Jurkat, Clone E6-1 (cell line): ENCODE results near the gene PLEKHG4B.
"Not testable (repeated sequence)": the region's sequence is repeated elsewhere in the genome, so short reads cannot be mapped to it uniquely, and the experiment has no call there.

Experiments used
- DNase-seq: peaks from one replicate; pipeline ENCODE4 v3.0.0-alpha.2; 2011; ENCODE audit warnings: low read depth, low spot score
- H3K4me3 ChIP-seq: 2 replicates; pipeline ENCODE4 v1.5.1; 2011; ENCODE audit warnings: mild to moderate bottlenecking, low read length, control low read depth, moderate library complexity

Gene PLEKHG4B

DNA sequence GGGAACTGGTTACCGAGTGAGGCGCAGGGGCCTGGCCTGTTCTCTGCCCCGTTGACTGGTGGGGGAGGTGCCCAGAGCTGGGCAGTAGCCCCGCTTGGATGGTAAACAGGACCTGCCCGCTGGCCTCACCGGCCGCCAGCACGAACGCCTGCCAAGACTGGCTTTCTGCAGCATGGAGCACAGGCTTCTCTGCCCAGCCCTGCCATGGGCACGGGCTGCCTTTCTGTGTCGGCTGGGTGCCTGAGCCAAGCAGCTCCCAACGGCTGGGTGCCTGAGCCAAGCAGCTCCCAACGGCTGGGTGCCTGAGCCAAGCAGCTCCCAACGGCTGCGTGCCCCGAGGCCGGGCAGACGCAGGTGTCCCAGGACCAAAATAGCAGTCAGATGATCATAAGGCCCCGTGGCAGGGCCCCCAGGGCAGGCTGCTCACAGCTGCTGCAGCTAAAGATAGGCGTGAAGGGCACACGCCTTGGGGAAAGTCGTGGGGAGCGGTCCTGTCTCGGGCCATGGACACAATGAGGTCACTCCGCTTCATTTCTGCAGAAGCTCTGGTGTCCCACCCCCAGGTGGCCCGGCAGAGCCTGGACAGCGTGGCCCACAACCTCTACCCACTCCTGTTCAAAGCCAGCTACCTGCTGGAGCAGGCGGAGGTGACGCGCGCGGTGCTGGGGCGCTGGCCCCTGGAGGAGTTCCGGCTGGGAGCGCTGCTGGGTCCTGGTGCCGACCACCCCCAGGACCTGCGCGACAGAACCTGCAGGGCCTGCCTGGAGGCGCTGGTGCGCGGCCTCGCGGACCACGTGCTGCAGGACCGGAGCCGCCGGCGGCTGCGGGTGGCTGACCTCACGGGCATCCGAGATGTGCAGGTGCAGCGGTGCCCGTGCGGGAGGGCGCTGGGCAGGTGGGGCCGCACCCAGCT is 99.3 kb downstream of the PLEKHG4B start, which contains the start of gene LRRC14B:
Gene LRRC14B (plus strand): TSS at position 460 of the 913 bp plus-strand sequence. CDS start 44 bp downstream, at position 504.
- no peak within 1 kb of the TSS for H3K4me3 ChIP-seq
- DNase-seq = no peak

DNA sequence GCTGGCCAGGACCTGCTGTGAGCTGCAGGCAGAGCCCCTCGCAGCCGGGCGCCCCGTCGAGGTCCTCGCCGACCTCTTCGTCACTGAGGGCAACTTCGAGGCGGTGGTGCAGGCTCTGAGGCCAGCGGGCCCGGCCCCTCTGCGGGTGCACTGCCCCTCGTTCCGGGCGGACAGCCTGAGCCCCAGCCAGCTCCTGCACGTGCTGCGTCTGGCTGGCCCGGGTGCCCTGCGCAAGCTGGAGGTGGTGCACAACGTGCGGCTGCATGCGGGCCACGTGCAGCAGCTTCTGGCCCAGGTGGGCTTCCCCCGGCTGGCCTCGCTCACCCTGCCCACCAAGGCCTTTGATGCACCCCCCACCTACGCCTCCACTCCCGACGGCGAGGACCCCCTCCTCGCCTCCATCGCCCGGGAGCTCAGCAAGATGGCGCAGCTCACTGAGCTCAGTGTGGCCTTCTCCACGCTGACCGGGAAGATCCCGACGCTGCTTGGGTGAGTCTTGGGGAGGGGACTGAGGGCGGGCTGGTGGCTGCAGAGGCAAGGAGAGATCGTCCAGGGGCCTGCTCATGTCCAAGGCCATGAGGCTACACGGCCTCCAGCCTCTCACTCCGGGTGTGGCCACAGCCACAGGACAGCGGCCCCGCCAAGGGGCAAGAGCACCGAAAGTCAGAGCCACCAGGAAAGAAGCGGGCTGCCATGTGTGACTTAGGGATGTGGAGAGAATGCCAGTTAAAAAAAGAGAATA is 100.2 kb downstream of the PLEKHG4B start:
- no peak overlapping the region for H3K4me3 ChIP-seq

DNA sequence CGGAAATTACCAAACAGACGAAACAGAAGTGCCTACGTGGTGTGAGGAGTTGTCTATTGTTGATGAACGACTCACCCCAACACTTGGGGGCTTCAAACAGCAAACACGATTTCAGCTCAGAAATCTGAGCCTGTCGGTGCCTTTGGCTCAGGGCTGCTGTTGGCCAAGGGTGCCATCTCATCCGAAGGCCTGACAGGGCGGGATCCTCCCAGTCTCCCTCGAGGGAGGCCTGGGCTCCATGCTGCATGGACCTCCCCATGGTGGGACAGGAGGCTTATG is 100.7 kb downstream of the PLEKHG4B start:
- H3K4me3 ChIP-seq = no peak overlapping the region
- no peak for DNase-seq

More for the DNA sequence above, 100.2 kb downstream of the PLEKHG4B start:
- no peak for DNase-seq

DNA sequence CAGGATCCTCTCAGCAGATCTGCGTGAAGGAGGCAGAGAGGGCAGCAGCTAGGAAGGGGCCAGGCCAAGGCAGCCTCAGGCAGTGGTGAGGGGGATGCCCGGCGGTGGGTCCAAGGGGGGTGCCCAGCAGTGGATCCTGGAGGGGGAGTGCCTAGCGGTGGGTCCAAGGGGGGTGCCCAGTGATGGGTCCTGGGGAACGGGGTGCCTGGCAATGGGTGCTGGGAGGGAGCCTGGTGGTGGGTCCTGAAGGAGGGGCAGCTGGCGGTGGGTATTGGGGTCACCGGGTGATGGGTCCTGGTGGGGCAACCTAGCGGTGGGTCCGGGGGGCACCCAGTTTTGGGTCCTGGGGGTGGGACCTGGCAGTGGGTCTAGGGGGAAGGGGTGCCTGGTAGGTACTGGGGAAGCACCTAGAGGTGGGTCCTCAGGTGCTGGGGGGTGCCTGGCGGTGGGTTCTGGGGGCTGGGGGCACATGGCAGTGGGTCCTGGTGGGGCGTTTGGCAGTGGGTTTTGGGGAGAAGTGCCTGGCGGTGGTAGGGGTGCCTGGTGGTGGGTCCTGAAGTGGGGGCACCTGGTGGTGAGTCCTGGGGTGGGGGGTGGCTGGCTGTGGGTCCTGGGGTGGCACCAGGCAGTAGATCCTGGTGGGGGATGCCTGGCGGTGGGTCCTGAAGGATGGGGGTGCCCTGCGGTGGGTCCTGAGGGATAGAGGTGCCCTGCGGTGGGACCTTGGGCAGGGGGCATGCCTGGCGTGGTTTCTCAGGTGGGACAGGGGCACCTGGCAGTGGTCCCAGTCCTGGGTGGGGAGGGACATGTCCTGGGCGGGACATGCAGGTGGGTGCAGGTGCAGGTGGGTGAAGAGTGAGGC is 101.2 kb downstream of the PLEKHG4B start:
- no peak for DNase-seq
- no peak overlapping the region for H3K4me3 ChIP-seq

DNA sequence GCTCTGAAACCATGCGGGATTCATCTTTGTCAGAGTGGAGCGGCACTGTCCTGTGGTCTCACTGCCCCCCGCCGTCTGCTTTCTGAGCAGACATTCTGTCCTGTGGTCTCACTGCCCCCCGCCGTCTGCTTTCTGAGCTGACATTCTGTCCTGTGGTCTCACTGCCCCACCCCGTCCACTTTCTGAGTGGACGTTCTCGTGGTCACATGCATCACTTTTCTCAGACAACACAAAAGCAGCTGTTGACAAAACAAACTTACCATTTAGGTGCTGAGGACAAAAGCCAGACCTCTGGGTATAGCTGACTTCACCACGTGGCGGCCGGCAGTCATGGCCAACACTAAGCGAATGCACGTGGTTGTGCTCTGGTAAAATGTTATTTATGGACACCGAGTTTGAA is 102.1 kb downstream of the PLEKHG4B start:
- H3K4me3 ChIP-seq = no peak overlapping the region

DNA sequence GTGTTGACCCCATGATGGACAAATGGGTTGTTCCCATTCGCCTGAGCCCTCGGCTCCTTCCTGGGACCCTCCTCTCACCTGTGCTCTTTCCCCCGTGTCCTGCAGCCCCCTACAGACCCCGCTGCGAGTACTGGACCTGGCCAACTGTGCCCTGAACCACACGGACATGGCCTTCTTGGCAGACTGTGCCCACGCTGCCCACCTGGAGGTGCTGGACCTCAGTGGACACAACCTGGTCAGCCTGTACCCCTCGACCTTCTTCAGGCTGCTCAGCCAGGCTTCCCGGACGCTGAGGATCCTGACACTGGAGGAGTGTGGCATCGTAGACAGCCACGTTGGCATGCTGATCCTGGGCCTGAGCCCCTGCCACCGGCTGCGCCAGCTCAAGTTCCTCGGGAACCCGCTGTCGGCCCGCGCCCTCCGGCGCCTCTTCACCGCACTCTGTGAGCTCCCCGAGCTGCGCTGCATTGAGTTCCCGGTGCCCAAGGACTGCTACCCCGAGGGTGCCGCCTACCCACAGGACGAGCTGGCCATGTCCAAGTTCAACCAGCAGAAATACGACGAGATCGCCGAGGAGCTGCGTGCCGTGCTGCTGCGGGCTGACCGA is 102.7 kb downstream of the PLEKHG4B start:
- no peak overlapping the region for H3K4me3 ChIP-seq
- DNase-seq = no peak

More for the DNA sequence above, 102.1 kb downstream of the PLEKHG4B start:
- DNase-seq = no peak

DNA sequence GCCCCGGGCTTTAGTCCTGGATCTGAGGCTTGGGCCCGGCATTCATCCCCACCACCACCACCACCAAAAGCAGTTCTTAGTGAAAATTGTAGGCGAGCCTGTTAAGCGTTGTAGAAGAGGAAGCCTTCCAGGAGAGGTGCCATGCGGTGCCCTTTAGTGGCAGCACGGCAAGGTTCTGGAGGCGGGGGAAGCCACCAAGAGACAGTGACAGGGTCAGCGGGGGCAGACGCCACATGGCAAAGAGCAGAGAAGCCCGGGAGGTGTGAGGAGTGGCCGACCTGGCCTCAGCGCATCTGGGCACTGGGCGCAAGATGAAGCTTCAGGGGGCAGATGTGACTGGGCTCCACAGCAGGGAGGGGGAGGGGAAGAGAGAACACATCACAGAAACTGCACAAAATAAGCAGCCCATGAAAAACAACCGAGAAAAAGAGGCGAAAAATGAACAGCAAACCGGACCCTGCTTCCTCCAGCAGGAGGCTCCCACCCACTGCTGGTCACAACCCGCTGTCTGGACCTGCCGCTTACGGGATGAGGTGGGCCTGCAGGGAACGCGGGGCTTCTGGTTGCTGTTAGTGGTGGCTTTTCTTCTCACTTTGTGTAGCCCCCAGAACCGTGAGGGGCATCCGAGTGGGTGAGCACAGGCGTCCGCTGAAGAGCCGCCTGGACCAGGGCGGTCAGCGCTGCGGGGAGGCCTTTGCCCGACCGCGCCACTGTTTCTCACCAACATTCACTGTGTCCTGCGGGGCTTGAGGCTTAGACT is 103.6 kb downstream of the PLEKHG4B start:
- no peak overlapping the region for H3K4me3 ChIP-seq
- DNase-seq = no peak

DNA sequence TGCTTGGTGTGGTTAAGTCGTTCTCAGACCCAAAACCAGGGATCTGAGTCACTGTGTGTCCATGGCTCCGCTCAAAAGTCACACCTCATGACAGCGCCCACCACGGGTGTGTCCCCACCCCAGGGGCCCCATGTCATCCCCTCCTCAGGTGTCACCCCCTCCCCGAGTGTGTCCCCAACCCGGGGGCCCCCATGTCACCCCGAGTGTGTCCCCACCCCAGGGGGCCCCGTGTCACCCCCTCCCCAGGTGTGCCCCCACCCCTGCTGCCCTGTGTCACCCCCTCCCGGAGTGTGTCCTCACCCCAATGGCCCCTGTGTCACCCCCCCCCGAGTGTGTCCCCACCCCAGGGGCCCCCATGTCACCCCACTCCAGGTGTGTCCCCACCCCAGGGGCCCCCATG is 104.4 kb downstream of the PLEKHG4B start:
- DNase-seq = no peak
- H3K4me3 ChIP-seq = no peak overlapping the region

DNA sequence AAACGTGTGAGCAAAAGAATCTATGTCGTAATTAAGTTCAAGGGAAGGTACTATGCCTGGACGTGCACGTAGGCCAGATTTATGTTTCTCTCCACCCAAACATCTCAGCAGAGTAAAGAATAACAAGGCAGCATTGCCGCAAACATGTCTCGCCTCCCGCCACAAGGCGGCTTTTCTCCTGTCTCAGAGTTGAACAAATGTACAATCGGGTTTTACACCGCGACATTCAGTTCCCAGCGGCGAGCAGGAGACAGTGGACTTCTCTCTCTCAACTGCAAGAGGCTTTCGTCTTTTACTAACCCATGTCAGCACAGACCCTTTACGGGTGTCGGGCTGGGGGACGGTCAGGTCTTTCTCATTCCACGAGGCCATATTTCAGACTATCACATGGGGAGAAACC is 105.1 kb downstream of the PLEKHG4B start:
- not testable (repeated sequence) for DNase-seq

DNA sequence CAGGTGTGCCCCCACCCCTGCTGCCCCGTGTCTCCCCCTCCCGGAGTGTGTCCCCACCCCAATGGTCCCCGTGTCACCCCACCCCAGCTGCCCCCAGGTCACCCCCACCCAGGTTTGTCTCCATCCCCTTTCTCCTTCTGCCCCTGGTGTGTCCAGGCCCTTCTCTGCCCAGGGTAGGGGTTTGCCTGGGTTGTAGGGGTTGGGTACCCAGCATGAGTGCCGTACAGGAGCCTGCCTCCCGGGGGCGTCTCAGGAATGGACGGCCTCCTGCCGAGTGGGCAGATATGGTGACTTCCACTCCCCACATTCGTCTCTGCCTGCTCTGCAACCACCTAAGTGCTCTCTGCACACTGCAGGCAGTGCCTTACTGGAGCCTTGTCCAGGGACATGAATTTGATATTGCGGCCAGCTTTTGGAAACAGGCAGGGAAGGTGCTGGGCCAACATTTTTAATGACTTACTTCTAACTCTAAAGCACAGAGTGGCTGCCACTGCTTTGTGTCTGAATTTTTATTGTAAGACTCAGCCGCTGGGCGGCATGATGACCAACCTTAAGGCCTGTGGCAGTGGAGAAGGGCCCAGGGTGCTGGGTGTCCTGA is 106.0 kb downstream of the PLEKHG4B start:
- H3K4me3 ChIP-seq = no peak overlapping the region
- DNase-seq = no peak

More for the DNA sequence above, 105.1 kb downstream of the PLEKHG4B start:
- not testable (repeated sequence) for H3K4me3 ChIP-seq

DNA sequence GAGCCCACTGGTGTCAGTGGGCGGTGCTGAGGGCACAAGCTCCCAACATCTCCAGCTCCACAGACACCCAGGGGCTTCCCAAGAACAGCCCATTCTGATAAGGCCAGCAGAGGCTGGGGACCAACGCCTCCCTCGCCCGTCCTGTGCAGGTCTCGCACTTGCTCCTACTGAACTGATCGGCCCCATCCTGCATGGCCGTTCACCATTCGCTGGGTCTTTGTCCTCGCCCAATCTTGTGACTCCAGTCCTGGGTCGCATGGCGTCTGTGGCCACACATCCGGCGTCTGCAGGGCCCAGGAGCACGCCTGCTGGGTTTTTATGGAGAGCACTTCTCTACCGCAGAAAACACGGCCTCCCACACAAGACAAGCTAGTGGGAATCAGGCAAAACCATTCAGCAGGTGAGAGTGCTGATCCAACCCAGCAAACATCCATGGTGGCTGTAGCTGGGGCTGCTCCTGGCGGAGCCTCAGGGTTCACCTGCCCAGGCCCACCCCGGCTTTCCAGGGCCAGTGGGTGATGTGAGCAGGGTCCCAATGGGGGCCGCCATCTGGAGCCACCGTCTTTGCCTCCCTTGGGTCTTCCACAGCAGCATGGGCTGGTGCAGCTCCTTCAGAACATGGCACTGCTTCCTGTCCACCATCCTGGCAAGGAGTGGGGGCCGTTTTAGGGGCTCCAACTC is 106.7 kb downstream of the PLEKHG4B start:
- H3K4me3 ChIP-seq = no peak overlapping the region
- DNase-seq = no peak

DNA sequence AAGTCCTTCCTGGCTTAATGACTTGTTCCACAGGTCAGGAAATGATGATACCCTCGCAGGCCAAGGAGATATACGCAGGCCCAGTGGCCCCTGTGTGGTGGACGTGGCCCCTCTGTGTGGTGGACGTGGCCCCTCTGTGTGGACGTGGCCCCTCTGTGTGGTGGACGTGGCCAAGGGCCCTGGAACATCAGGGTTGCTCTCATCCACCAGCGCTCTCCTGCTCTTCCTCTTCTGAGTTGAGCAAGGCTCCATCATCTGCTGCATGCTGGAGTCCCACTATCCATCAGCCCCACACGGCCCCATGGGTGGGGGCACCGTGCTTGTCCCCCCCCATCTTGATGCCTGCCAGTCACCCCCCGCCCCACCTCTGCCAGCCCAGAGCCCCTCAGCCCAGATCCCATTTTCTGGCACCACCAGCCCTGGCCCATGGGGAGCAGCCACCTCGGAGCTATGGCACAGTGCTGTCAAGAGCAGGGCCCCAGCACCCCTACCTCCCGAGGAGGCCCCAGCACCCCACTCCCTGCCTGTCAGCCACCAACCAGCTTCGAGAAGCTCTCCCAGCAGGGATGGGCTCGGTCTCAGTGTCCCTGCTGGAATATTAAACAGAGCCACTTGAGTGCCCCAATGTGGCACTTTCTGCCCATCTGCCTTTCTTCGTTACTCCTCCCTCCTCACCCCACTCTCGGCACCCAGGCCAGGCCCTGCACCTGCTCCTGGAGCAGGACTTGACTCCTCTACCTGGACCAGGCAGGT is 107.4 kb downstream of the PLEKHG4B start:
- no peak overlapping the region for H3K4me3 ChIP-seq
- no peak for DNase-seq

DNA sequence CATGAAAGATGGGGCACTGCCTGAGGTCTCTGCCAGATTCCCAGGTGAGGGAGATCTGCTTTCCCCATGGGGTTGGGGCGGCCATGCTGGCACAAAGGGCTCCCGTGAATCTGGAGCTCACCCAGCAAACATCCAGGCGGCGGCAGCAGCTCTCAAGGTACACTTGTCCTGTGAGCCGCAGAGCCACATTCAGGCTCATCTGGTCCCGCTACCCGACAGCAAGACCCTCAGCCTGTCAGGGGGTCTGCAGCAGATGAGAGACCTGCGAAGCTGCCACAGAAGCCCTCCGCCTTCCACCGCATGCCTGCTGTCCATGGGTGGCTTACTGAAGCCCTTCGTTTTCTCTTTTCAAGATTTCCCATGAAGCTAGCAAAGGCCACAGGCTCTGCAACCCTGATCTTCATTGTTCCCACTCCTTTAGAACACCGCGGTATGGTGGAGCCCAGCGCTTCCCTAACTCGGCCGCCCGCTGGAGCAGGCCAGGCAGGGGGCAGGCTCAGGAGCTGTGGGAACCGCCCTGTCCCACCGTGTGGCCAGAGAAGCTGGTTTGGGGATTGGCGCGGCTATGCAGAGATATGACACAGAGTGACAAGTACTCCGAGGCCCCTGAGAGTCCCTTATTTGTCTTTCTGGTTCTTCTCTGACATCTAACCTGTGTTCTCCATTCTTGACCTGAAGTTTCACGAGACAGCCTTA is 108.1 kb downstream of the PLEKHG4B start:
- DNase-seq = no peak
- no peak overlapping the region for H3K4me3 ChIP-seq

DNA sequence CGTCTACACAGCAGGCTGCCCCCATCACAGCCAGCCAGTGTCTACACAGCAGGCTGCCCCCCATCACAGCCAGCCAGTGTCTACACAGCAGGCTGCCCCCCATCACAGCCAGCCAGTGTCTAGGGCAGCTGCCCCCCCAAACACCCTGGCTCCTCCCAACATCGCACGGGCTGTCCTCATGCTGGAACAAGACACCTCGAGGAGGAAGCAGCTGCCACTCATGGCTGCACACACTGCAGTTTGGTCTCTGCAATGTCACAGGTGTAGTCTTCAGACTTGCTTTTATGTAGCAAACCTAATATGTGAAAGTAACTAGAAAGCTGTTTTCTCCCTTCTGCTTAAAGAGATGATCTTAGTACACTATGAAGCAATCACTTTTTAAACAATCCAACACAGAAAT is 109.0 kb downstream of the PLEKHG4B start:
- no peak overlapping the region for H3K4me3 ChIP-seq
- no peak for DNase-seq

DNA sequence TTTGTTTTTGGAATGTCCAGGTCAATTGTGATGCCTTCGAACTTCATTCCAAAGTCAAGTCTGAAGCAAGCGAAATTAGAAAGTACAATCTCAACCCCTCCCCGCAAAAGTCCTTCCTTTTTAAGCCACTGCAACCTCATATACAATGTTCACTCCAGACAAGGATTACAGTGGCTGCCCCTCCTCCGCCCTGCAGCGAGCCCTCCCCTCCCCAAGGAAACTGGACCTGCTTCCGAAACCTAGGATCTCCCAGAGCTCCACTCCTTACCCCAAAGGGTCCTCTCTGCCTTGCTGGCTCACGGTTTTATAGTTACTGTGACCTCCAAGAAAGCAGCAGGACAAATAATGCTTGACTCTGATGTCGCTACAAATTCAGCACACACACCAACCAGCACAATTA is 109.7 kb downstream of the PLEKHG4B start:
- H3K4me3 ChIP-seq = no peak overlapping the region
- DNase-seq = no peak

DNA sequence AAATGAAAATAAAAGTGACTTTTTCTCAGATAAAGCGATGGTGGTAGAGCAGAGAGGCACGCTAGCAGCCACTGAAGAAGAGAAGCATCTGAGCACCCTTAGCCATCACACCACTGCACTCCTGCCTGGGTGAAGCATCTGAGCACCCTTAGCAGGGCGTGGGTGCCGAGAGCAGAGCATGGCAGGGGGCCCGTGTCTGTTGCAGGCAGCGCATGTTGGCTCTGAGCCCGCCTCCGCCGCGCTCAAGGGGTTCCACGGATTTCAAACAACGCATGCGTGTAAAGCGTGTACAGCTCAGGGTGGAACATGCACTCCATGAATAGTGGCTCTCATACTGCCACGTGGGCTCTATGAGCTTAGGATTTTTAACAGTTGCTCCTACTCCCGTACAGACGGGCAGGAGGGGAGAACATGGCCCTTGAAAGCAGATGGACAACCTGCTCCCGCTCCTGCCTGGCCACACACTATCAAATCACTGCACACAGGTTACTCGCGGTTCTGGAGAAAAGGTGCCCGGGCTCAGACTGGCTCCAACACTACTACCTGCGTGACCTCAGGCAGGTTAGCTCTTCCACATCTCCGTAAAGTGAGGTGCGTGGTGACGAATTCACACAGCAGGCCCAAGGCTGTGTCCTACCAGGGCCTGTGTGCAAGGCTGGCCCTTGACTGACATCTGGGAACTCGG is 111.4 kb downstream of the PLEKHG4B start:
- no peak for DNase-seq
- no peak overlapping the region for H3K4me3 ChIP-seq
